ENCODE measurements around the gene ACOX2. TPM values are rescaled to one million over a fixed set of nuclear protein-coding genes. Genes with fewer than 3 reads are reported as not detected.

ACOX2 gene
- polyA plus RNA-seq, 2 of the 4 experiments (the other 2 are of a cell fraction), result 4.8 to 23.2 TPM

GRCh38 chr3:58556001-58556400 is 19.0 kb upstream of the ACOX2 start (continued):
- TF ChIP-seq ATOH8 (CRISPR knock-in tag; IDR thresholded peaks at IDR 0.05; ENCODE audit: low read depth) (no peak), ZSCAN20 (CRISPR knock-in tag; IDR thresholded peaks at IDR 0.05) (no peak), RNF2 (IDR thresholded peaks at IDR 0.05; ENCODE audit: borderline replicate concordance, low read depth) (no peak), BHLHE40 (IDR thresholded peaks at IDR 0.05; ENCODE audit: low read depth, low read length) (no peak)
- TF ChIP-seq, protein P1, sequence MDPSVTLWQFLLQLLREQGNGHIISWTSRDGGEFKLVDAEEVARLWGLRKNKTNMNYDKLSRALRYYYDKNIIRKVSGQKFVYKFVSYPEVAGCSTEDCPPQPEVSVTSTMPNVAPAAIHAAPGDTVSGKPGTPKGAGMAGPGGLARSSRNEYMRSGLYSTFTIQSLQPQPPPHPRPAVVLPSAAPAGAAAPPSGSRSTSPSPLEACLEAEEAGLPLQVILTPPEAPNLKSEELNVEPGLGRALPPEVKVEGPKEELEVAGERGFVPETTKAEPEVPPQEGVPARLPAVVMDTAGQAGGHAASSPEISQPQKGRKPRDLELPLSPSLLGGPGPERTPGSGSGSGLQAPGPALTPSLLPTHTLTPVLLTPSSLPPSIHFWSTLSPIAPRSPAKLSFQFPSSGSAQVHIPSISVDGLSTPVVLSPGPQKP (IDR thresholded peaks at IDR 0.05; ENCODE audit: low read depth, low read length), result no peak

DNA sequence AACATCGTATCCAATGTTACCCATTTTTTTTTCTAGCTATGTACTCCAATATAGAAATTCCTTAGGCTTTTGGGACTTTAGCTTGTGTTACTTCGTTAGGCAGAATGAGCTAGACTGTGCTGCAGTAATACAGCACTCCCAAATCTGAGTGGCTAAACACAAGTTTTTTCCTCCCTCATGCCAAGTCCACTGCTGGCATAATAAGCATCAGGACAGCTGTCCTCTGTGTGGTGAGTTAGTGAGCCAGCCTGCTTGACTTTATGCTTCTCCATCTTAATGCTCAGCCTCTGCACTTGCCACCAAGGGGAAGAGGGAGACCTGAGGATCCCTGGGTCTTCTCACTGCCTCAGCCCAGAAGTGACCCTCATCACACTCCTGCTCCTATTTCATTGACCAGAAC is 18.2 kb upstream of the ACOX2 start:
- CTCF ChIA-PET, result interaction anchor here (1.6 to 7.9 kb wide), 2 partner anchors 14 to 75 kb away, joined by 7 to 60 read pairs; no protein-coding TSS in a partner anchor
- TF ChIP-seq HMGXB4 (CRISPR knock-in tag; IDR thresholded peaks at IDR 0.05; ENCODE audit: borderline replicate concordance), result no peak
- no peak for TF ChIP-seq RFX5 (IDR thresholded peaks at IDR 0.05)
- no peak for TF ChIP-seq MYC (IDR thresholded peaks at IDR 0.05; ENCODE audit: borderline replicate concordance, low read length)
- no peak for TF ChIP-seq HES2 (IDR thresholded peaks at IDR 0.05)
- TF ChIP-seq CBX8 (IDR thresholded peaks at IDR 0.05), result no peak
- no peak for TF ChIP-seq HOXB5 (CRISPR knock-in tag; IDR thresholded peaks at IDR 0.05)
- no peak for TF ChIP-seq HDAC2 (IDR thresholded peaks at IDR 0.05)
- TF ChIP-seq POLR2AphosphoS2 (conservative IDR thresholded peaks at IDR 0.05; ENCODE audit: low read length), result no peak
- Histone ChIP-seq H3K4me3 (no peak overlapping the region), H3K9me3 (0 out of 3 replicates have a peak, but pooled peaks cover 5% of the 10 kb centered on the region), H3K4me2 (no peak overlapping the region), H3K27ac (no peak overlapping the region), H3K4me1 (no peaks in the 10 kb centered on the region; the same call in 2 of the 3 replicates)
- ATAC-seq (no peak), FAIRE-seq (no peak), DNase-seq (ENCODE audit: low read depth in 1 of 2, low spot score in 1 of 2) (no peak)
- POLR2A ChIA-PET, result no interaction called here
- 67% methylated on average over 2 of the region's 2 CpGs for WGBS (ENCODE audit: missing lambda C conversion rate)

- WGBS (ENCODE audit: missing lambda C conversion rate), result 32% methylated on average over 1 of the region's 1 CpG
- Histone ChIP-seq H3K27ac (no peak overlapping the region), H3K4me2 (no peak overlapping the region), H3K4me3 (no peak overlapping the region), H3K4me1 (no peaks in the 10 kb centered on the region), H3K9me3 (0 out of 3 replicates have a peak, but pooled peaks cover 5% of the 10 kb centered on the region)
- no peak for TF ChIP-seq CBX8 (IDR thresholded peaks at IDR 0.05)
- no peak for TF ChIP-seq JUN (IDR thresholded peaks at IDR 0.05)
- TF ChIP-seq GATA3 (IDR thresholded peaks at IDR 0.05; ENCODE audit: borderline replicate concordance), result no peak
- no peak for TF ChIP-seq NPAS2 (CRISPR knock-in tag; IDR thresholded peaks at IDR 0.05; ENCODE audit: borderline replicate concordance)
- no peak for TF ChIP-seq ATOH8 (CRISPR knock-in tag; IDR thresholded peaks at IDR 0.05; ENCODE audit: low read depth)
- TF ChIP-seq CHD2 (IDR thresholded peaks at IDR 0.05; ENCODE audit: low read length, partially characterized antibody), result no peak
- TF ChIP-seq, protein P2, sequence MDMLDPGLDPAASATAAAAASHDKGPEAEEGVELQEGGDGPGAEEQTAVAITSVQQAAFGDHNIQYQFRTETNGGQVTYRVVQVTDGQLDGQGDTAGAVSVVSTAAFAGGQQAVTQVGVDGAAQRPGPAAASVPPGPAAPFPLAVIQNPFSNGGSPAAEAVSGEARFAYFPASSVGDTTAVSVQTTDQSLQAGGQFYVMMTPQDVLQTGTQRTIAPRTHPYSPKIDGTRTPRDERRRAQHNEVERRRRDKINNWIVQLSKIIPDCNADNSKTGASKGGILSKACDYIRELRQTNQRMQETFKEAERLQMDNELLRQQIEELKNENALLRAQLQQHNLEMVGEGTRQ (IDR thresholded peaks at IDR 0.05), result no peak
- TF ChIP-seq KDM1A (IDR thresholded peaks at IDR 0.05; ENCODE audit: low read depth), result no peak
- TF ChIP-seq CBX2 (IDR thresholded peaks at IDR 0.05; ENCODE audit: borderline replicate concordance, low read depth), result no peak
- DNase-seq (ENCODE audit: low read depth in 1 of 2, low spot score in 1 of 2) (no peak), FAIRE-seq (no peak), ATAC-seq (no peak)
- CTCF ChIA-PET, result interaction anchor here (1.0 to 1.6 kb wide), 2 partner anchors 10 to 15 kb away, joined by 4 read pairs; no protein-coding TSS in a partner anchor
- POLR2A ChIA-PET, result no interaction called here
These were observed 16.0 kb upstream of the ACOX2 start for GRCh38 chr3:58553003-58553402.
